Nephron progenitor cell (in vitro differentiated cells): Measurements from ENCODE around the gene ARSJ.
"Not testable (repeated sequence)": the region's sequence is repeated elsewhere in the genome, so short reads cannot be mapped to it uniquely, and the experiment has no call there.

Experiments
- DNase-seq: peaks from one replicate; pipeline ENCODE4 v3.0.0; 2021
- H3K27ac Mint-ChIP-seq: 2 replicates; pipeline ENCODE4 v1.8.0; 2021; ENCODE audit warnings: mild to moderate bottlenecking, moderate library complexity, mixed read lengths
- H3K27me3 Mint-ChIP-seq: 2 replicates; pipeline ENCODE4 v1.8.0; 2021; ENCODE audit warnings: mild to moderate bottlenecking, low read depth, mixed read lengths; ENCODE audit not compliant: poor library complexity
- H3K36me3 Mint-ChIP-seq: 2 replicates; pipeline ENCODE4 v1.8.0; 2021; ENCODE audit warnings: low read depth, mixed read lengths
- H3K4me1 Mint-ChIP-seq: 2 replicates; pipeline ENCODE4 v1.8.0; 2021; ENCODE audit warnings: mixed read lengths
- H3K4me3 Mint-ChIP-seq: 2 replicates; pipeline ENCODE4 v1.8.0; 2021; ENCODE audit warnings: mild to moderate bottlenecking, moderate library complexity, mixed read lengths
- H3K9me3 Mint-ChIP-seq: 2 replicates; pipeline ENCODE4 v1.8.0; 2021; ENCODE audit warnings: mild to moderate bottlenecking, moderate library complexity, mixed read lengths
- TF ChIP-seq, protein P1 (sequence below): fragments of 200-600 bp; sonication (generic); IDR thresholded peaks from 2 replicates; pipeline ENCODE4 v1.5.0; 2021; ENCODE audit warnings: antibody characterized with exemption

The ARSJ gene

GRCh38 chr4:114005569-114006442, 26.4 kb upstream of the ARSJ start:
- TF ChIP-seq, protein P1, sequence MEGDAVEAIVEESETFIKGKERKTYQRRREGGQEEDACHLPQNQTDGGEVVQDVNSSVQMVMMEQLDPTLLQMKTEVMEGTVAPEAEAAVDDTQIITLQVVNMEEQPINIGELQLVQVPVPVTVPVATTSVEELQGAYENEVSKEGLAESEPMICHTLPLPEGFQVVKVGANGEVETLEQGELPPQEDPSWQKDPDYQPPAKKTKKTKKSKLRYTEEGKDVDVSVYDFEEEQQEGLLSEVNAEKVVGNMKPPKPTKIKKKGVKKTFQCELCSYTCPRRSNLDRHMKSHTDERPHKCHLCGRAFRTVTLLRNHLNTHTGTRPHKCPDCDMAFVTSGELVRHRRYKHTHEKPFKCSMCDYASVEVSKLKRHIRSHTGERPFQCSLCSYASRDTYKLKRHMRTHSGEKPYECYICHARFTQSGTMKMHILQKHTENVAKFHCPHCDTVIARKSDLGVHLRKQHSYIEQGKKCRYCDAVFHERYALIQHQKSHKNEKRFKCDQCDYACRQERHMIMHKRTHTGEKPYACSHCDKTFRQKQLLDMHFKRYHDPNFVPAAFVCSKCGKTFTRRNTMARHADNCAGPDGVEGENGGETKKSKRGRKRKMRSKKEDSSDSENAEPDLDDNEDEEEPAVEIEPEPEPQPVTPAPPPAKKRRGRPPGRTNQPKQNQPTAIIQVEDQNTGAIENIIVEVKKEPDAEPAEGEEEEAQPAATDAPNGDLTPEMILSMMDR = no peak
- H3K4me1 Mint-ChIP-seq = peaks cover 8% of the 10 kb centered on the region
- H3K36me3 Mint-ChIP-seq = no peaks in the 10 kb centered on the region
- H3K4me3 Mint-ChIP-seq = no peak overlapping the region
- peaks cover 6% of the 10 kb centered on the region for H3K9me3 Mint-ChIP-seq
- no peaks in the 10 kb centered on the region for H3K27me3 Mint-ChIP-seq
- H3K27ac Mint-ChIP-seq = no peak overlapping the region
- no peak for DNase-seq

GRCh38 chr4:114004483-114005226, 25.2 kb upstream of the ARSJ start:
- not testable (repeated sequence) for H3K4me3 Mint-ChIP-seq, H3K4me1 Mint-ChIP-seq, H3K27me3 Mint-ChIP-seq, H3K36me3 Mint-ChIP-seq, DNase-seq, H3K9me3 Mint-ChIP-seq
- H3K27ac Mint-ChIP-seq = peak overlapping the region; percentile 30

DNA sequence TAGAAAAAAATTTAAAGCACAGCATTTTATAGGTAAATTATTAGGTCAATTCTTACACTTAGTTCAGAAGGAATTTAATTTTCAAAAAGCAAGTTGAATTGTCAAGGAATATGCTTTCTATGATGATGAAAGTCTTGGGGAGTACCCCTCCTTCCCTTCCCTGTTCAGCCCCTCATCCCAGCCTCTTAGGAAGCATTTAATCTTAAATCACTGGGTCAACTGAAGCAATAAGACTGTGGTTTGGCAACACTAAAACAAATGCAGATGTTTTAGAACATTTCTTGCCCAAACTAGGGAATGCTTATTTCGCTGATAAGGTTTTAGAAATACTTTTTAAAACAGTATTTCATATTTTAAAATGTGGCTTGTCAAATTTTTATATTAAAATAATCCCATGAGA, 19.1 kb upstream of the ARSJ start:
- no peaks in the 10 kb centered on the region for H3K27me3 Mint-ChIP-seq
- TF ChIP-seq, protein P1 = no peak

GRCh38 chr4:113998079-113998478, 18.6 kb upstream of the ARSJ start:
- TF ChIP-seq, protein P1 = no peak
- no peaks in the 10 kb centered on the region for H3K36me3 Mint-ChIP-seq
- H3K4me3 Mint-ChIP-seq = no peak overlapping the region
- H3K27ac Mint-ChIP-seq = no peak overlapping the region
- no peaks in the 10 kb centered on the region for H3K9me3 Mint-ChIP-seq
- no peaks in the 10 kb centered on the region for H3K27me3 Mint-ChIP-seq
- DNase-seq = no peak
- H3K4me1 Mint-ChIP-seq = peaks cover 7% of the 10 kb centered on the region

More for the DNA sequence above, 19.1 kb upstream of the ARSJ start:
- DNase-seq = no peak
- Mint-ChIP-seq H3K27ac (no peak overlapping the region), H3K4me3 (no peak overlapping the region), H3K36me3 (no peaks in the 10 kb centered on the region), H3K9me3 (no peaks in the 10 kb centered on the region), H3K4me1 (peaks cover 7% of the 10 kb centered on the region)

DNA sequence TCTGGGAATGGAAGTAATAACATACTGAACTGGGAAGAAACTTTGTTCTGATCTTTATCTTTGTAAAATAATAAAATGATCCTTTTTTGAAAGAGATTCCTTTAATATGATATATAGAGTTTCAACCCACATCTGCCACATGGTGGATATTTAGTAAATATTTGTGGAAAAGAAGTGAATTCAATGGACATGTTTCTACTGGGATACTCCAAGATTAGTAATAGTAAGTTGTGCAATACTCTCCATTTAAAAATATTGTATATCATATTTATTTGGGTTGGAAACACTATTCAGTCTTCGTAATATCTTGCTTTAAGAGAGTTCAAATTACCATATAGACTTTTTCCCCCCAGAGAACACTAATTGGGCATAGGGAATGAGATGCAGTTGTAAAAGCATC, 17.8 kb upstream of the ARSJ start:
- Mint-ChIP-seq H3K27ac (no peak overlapping the region), H3K9me3 (no peaks in the 10 kb centered on the region), H3K4me1 (peaks cover 7% of the 10 kb centered on the region)

DNA sequence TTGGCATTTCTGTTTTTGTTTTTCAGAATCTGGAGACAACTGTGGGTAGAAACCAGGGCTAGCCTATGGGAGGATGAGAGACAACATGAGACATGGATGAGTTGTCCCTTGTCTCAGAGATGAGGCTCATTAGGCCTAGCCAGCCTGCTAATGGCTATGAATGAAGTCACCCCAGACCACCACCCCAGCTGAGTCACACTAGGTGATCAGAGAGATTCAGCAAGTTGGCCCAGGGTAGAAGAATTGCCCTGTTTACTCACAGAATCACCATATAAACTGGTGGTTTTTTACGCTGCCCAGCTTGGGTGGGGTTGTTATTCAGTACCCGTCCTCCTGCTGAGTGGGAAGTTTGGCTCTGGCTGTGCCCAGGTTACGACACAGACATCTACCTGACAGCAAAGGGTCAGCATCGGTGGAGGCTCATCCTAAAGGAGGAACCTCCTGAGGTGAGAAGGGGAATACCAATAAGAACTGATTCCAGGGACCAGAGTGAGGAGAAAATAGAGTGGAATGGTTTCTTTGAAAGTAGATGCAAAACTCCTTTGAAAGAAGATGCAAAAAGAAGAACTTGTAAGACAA, 17.2 kb upstream of the ARSJ start:
- TF ChIP-seq, protein P1 = no peak
- no peaks in the 10 kb centered on the region for H3K27me3 Mint-ChIP-seq
- H3K4me1 Mint-ChIP-seq = peaks cover 7% of the 10 kb centered on the region

More for the DNA sequence above, 17.8 kb upstream of the ARSJ start:
- TF ChIP-seq, protein P1 = no peak
- H3K36me3 Mint-ChIP-seq = no peaks in the 10 kb centered on the region
- DNase-seq = no peak
- H3K27me3 Mint-ChIP-seq = no peaks in the 10 kb centered on the region
- no peak overlapping the region for H3K4me3 Mint-ChIP-seq

More for the DNA sequence above, 17.2 kb upstream of the ARSJ start:
- H3K4me3 Mint-ChIP-seq = no peak overlapping the region
- H3K27ac Mint-ChIP-seq = no peak overlapping the region
- no peak for DNase-seq
- no peaks in the 10 kb centered on the region for H3K9me3 Mint-ChIP-seq
- H3K36me3 Mint-ChIP-seq = no peaks in the 10 kb centered on the region
